K562 (cell line): ENCODE data around the gene COX5A. TPM values are rescaled to one million over a fixed set of nuclear protein-coding genes. Genes with fewer than 3 reads are reported as not detected.

Experiments
- BCOR ChIP-seq: fragments of 450-650 bp; IDR thresholded peaks from 2 replicates; pipeline ENCODE4 v1.6.1; 2016
- CCNT2 ChIP-seq: IDR thresholded peaks from 2 replicates; pipeline ENCODE4 v1.6.1; 2011; ENCODE audit warnings: borderline replicate concordance, low read depth, mild to moderate bottlenecking, moderate library complexity, mixed read lengths, low read length; ENCODE audit not compliant: insufficient read length; ENCODE audit errors: extremely low read depth
- ETV5 ChIP-seq: sonication (generic); formaldehyde crosslinking; IDR thresholded peaks from 2 replicates; pipeline ENCODE4 v1.4.0; 2020; ENCODE audit warnings: low read depth, mild to moderate bottlenecking, missing genetic modification reagents
- FOXA1 ChIP-seq: fragments of 450-650 bp; IDR thresholded peaks from 2 replicates; pipeline ENCODE4 v1.6.1; 2016; ENCODE audit warnings: mild to moderate bottlenecking, borderline replicate concordance
- FOXA3 ChIP-seq, 2 experiments: fragments of 450-650 bp in 1 of 2; sonication (generic) in 1 of 2; formaldehyde crosslinking; IDR thresholded peaks in 1 of 2; conservative IDR thresholded peaks in 1 of 2; 2 replicates each; pipeline versions ENCODE4 v1.4.0 to v1.8.0; 2020 to 2022; ENCODE audit warnings: mild to moderate bottlenecking in 2 of 2, missing genetic modification reagents in 1 of 2
- GATAD2A ChIP-seq: fragments of 450-650 bp; IDR thresholded peaks from 2 replicates; pipeline ENCODE4 v1.6.1; 2017
- HIVEP1 ChIP-seq: fragments of 250-450 bp; sonication (Bioruptor Pico); IDR thresholded peaks from 2 replicates; pipeline ENCODE4 v1.4.0; 2020; ENCODE audit warnings: mild to moderate bottlenecking
- ILF3 ChIP-seq: fragments of 450-650 bp; IDR thresholded peaks from 2 replicates; pipeline ENCODE4 v1.6.1; 2018; ENCODE audit warnings: antibody characterized with exemption, mild to moderate bottlenecking, moderate library complexity, borderline replicate concordance
- NFATC3 ChIP-seq: fragments of 450-650 bp; IDR thresholded peaks from 2 replicates; pipeline ENCODE4 v1.6.1; 2017; ENCODE audit warnings: mild to moderate bottlenecking
- PCBP2 ChIP-seq: fragments of 200-400 bp; formaldehyde crosslinking; IDR thresholded peaks from 2 replicates; pipeline ENCODE4 v1.6.1; 2018; ENCODE audit warnings: low read length, low read depth, mild to moderate bottlenecking, moderate library complexity; ENCODE audit not compliant: poor library complexity, severe bottlenecking
- PHF8 ChIP-seq: fragments of 200-600 bp; sonication (generic); IDR thresholded peaks from 2 replicates; pipeline ENCODE4 v1.6.1; 2012; ENCODE audit warnings: mixed run types, mild to moderate bottlenecking, inconsistent platforms, low read length, moderate library complexity, borderline replicate concordance
- PHTF2 ChIP-seq: fragments of 250-450 bp; sonication (Bioruptor Pico); IDR thresholded peaks from 2 replicates; pipeline ENCODE4 v1.5.0; 2021; ENCODE audit warnings: mild to moderate bottlenecking
- RHOXF2B ChIP-seq: fragments of 250-450 bp; sonication (Bioruptor Pico); conservative IDR thresholded peaks from 2 replicates; pipeline ENCODE4 v1.5.1; 2021
- SUPT5H ChIP-seq: fragments of 450-650 bp; IDR thresholded peaks from 2 replicates; pipeline ENCODE4 v1.6.1; 2016
- U2AF1 ChIP-seq: fragments of 200-400 bp; formaldehyde crosslinking; optimal IDR thresholded peaks from 2 replicates; pipeline ENCODE3; 2017; ENCODE audit warnings: mild to moderate bottlenecking, low read depth, low read length, moderate library complexity
- ZNF239 ChIP-seq: fragments of 250-450 bp; sonication (Bioruptor Pico); IDR thresholded peaks from 2 replicates; pipeline ENCODE4 v1.4.0; 2020; ENCODE audit warnings: mild to moderate bottlenecking
- ZNF77 ChIP-seq: fragments of 250-450 bp; sonication (Bioruptor Pico); IDR thresholded peaks from 2 replicates; pipeline ENCODE4 v1.5.0; 2020
- polyA plus RNA-seq, 8 experiments: library from polyadenylated mRNA; depleted of rRNA in 4 of 8; stranded (reverse) in 5 of 8; unstranded in 3 of 8; fragments of >200 nt; fragmentation: Nextera tagmentation in 2 of 8; fragmentation: Illumina TruSeq in 1 of 8; extraction: Ambion mirVana in 2 of 8; extraction: Trizol in 1 of 8; gene quantifications; 2 replicates each; pipeline versions ENCODE4 v1.2.1 to v1.2.3, GENCODE V29; 2011 to 2014; ENCODE audit warnings: inconsistent platforms in 1 of 8, missing spikeins in 1 of 8
- total RNA-seq, 7 experiments: library from RNA; depleted of rRNA in 6 of 7; stranded (reverse); fragments of >200 nt in 6 of 7; fragmentation: Illumina TruSeq in 2 of 7; extraction: Trizol in 2 of 7; gene quantifications; 2 replicates each; pipeline versions ENCODE4 v1.2.1 to v1.2.3, GENCODE V29; 2011 to 2021; ENCODE audit warnings: low replicate concordance in 1 of 7
- TF ChIP-seq, protein P1 (sequence below), 2 experiments: IDR thresholded peaks in 1 of 2; conservative IDR thresholded peaks in 1 of 2; 2 replicates each; pipeline ENCODE4 v1.6.1; 2016; ENCODE audit warnings: low read depth in 2 of 2, mild to moderate bottlenecking in 1 of 2, missing compliant biosample characterization in 1 of 2, missing genetic modification characterization in 1 of 2, moderate library complexity in 1 of 2
- TF ChIP-seq, protein P2 (sequence below): fragments of 250-450 bp; sonication (Bioruptor Pico); IDR thresholded peaks from 2 replicates; pipeline ENCODE4 v1.4.0; 2020
- TF ChIP-seq, protein P3 (sequence below): fragments of 450-650 bp; IDR thresholded peaks from 2 replicates; pipeline ENCODE4 v1.6.1; 2014; ENCODE audit warnings: low read depth, mild to moderate bottlenecking, moderate library complexity, borderline replicate concordance
- TF ChIP-seq, protein P4 (sequence below): sonication (generic); formaldehyde crosslinking; IDR thresholded peaks from 2 replicates; pipeline ENCODE4 v1.8.1; 2023; ENCODE audit warnings: mild to moderate bottlenecking, missing genetic modification reagents

COX5A gene
- total and polyA plus RNA-seq, 9 of the 15 experiments (the other 6 are each of a cell fraction or from before 2014, with no cell fraction given), result 86.8 to 553 (median 371) TPM

DNA sequence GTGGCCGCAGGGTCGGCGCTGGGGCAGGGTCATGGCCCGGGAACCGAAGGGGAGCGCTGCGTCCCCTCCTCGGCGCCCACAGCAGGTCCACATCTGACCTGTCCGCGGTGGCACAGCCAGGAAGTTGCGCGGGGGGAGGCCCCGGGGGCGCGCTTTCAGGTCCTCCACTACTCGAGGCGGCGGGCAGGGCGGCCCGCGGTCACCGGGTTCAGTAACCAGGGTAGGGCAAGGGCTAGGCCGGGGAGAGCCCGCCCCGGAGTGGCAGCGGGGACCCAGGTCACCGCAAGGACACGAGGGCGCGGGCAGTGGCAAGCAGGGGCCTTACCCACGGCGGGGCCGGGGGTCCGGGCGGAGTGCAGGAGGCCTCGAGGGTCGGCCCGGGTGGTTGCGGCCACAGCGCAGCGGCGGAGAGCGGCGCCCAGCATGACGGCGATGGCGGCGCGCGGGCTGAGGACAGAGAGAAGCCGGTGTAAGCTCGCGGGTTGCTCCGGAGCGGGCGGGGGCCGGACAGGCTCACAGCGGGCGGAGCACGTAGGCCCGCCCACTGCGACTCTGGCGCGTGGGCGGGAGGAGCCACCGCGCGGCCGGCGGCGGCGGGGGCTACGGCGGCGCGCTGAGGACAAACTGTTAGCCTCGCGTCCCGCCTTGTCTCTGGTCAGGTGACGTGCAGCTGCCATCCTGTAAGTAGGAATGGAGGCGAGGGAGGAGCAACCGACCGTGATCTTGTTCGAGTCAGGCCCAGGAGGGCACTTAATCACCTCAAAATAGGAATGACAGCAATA, at the start of gene COX5A (continued):
- TF ChIP-seq, protein P1, sequence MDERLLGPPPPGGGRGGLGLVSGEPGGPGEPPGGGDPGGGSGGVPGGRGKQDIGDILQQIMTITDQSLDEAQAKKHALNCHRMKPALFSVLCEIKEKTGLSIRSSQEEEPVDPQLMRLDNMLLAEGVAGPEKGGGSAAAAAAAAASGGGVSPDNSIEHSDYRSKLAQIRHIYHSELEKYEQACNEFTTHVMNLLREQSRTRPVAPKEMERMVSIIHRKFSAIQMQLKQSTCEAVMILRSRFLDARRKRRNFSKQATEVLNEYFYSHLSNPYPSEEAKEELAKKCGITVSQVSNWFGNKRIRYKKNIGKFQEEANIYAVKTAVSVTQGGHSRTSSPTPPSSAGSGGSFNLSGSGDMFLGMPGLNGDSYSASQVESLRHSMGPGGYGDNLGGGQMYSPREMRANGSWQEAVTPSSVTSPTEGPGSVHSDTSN (CRISPR knock-in tag; IDR thresholded peaks at IDR 0.05; ENCODE audit: low read depth), result no peak
- TF ChIP-seq, protein P1 (tag; conservative IDR thresholded peaks at IDR 0.05; ENCODE audit: low read depth), result no peak; the same call in 1 of the 2 replicates
- TF ChIP-seq, protein P2, sequence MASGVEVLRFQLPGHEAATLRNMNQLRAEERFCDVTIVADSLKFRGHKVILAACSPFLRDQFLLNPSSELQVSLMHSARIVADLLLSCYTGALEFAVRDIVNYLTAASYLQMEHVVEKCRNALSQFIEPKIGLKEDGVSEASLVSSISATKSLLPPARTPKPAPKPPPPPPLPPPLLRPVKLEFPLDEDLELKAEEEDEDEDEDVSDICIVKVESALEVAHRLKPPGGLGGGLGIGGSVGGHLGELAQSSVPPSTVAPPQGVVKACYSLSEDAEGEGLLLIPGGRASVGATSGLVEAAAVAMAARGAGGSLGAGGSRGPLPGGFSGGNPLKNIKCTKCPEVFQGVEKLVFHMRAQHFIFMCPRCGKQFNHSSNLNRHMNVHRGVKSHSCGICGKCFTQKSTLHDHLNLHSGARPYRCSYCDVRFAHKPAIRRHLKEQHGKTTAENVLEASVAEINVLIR, result 0 out of 2 replicates have a peak, but pooled peaks have one; percentile 56
- peak; percentile 92 for TF ChIP-seq SUPT5H
- TF ChIP-seq GATAD2A, result peak; percentile 80; the same call in 1 of the 2 replicates
- no peak for TF ChIP-seq PHTF2 (CRISPR knock-in tag)
- TF ChIP-seq RHOXF2B (CRISPR knock-in tag), result no peak
- TF ChIP-seq, protein P3, sequence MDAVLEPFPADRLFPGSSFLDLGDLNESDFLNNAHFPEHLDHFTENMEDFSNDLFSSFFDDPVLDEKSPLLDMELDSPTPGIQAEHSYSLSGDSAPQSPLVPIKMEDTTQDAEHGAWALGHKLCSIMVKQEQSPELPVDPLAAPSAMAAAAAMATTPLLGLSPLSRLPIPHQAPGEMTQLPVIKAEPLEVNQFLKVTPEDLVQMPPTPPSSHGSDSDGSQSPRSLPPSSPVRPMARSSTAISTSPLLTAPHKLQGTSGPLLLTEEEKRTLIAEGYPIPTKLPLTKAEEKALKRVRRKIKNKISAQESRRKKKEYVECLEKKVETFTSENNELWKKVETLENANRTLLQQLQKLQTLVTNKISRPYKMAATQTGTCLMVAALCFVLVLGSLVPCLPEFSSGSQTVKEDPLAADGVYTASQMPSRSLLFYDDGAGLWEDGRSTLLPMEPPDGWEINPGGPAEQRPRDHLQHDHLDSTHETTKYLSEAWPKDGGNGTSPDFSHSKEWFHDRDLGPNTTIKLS, result peak; percentile 69; the same call in 1 of the 2 replicates
- TF ChIP-seq NFATC3, result no peak
- peak; percentile 97 for TF ChIP-seq CCNT2
- TF ChIP-seq, protein P4, sequence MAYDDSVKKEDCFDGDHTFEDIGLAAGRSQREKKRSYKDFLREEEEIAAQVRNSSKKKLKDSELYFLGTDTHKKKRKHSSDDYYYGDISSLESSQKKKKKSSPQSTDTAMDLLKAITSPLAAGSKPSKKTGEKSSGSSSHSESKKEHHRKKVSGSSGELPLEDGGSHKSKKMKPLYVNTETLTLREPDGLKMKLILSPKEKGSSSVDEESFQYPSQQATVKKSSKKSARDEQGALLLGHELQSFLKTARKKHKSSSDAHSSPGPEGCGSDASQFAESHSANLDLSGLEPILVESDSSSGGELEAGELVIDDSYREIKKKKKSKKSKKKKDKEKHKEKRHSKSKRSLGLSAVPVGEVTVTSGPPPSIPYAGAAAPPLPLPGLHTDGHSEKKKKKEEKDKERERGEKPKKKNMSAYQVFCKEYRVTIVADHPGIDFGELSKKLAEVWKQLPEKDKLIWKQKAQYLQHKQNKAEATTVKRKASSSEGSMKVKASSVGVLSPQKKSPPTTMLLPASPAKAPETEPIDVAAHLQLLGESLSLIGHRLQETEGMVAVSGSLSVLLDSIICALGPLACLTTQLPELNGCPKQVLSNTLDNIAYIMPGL (CRISPR knock-in tag), result peak; percentile 83
- TF ChIP-seq U2AF1, result peak; percentile 52
- TF ChIP-seq ZNF77 (CRISPR knock-in tag), result no peak
- TF ChIP-seq BCOR, result peak; percentile 41; the same call in 1 of the 2 replicates
- TF ChIP-seq HIVEP1 (CRISPR knock-in tag), result no peak
- TF ChIP-seq FOXA3 (CRISPR knock-in tag; conservative IDR thresholded peaks at IDR 0.05 in 1 of 2, IDR thresholded peaks at IDR 0.05 in 1 of 2), result no peak
- no peak for TF ChIP-seq FOXA1
- peak; percentile 92; the same call in 1 of the 2 replicates for TF ChIP-seq PHF8
- TF ChIP-seq ZNF239 (CRISPR knock-in tag), result no peak
- TF ChIP-seq PCBP2, result peak; percentile 14
- 0 out of 2 replicates have a peak, but pooled peaks have one; percentile 73 for TF ChIP-seq ILF3
- TF ChIP-seq ETV5 (CRISPR knock-in tag), result 0 out of 2 replicates have a peak, but pooled peaks have one; percentile 77
